OCI-LY1 (cell line): Measurements from ENCODE around the gene NTSR1.

ENCODE experiments used
- H2AFZ ChIP-seq: fragments of 200-600 bp; sonication (generic), shearing (Covaris generic); 2 replicates; pipeline ENCODE4 v1.6.0; 2014; ENCODE audit warnings: antibody characterized with exemption, mild to moderate bottlenecking, low read length
- H3F3A ChIP-seq: fragments of 200-600 bp; sonication (generic), shearing (Covaris generic); 2 replicates; pipeline ENCODE4 v1.6.0; 2014; ENCODE audit warnings: mild to moderate bottlenecking, antibody characterized with exemption, low read length, moderate library complexity; ENCODE audit not compliant: insufficient read depth
- H3K27ac ChIP-seq: fragments of 200-600 bp; sonication (generic); 2 replicates; pipeline ENCODE4 v1.5.1; 2014; ENCODE audit warnings: low read length, mixed run types, mild to moderate bottlenecking, low read depth; ENCODE audit not compliant: poor library complexity, severe bottlenecking
- H3K27me3 ChIP-seq: fragments of 200-600 bp; sonication (generic); 2 replicates; pipeline ENCODE4 v1.6.0; 2014; ENCODE audit warnings: antibody characterized with exemption, mild to moderate bottlenecking, low read length, moderate library complexity; ENCODE audit not compliant: insufficient read depth
- H3K36me3 ChIP-seq: fragments of 200-600 bp; sonication (generic); 2 replicates; pipeline ENCODE4 v1.6.1; 2014; ENCODE audit warnings: mild to moderate bottlenecking, antibody characterized with exemption, low read length, moderate library complexity, mixed read lengths; ENCODE audit not compliant: insufficient read depth
- H3K4me1 ChIP-seq: fragments of 200-600 bp; sonication (generic); 2 replicates; pipeline ENCODE4 v1.5.1; 2014; ENCODE audit warnings: mild to moderate bottlenecking, low read length, moderate library complexity; ENCODE audit not compliant: insufficient read depth, severe bottlenecking
- H3K4me2 ChIP-seq: fragments of 200-600 bp; sonication (generic), shearing (Covaris generic); 2 replicates; pipeline ENCODE4 v1.6.1; 2014; ENCODE audit warnings: low read length
- H3K4me3 ChIP-seq: fragments of 200-600 bp; sonication (generic); 2 replicates; pipeline ENCODE4 v1.5.1; 2014; ENCODE audit warnings: low read length, low read depth, mild to moderate bottlenecking, mixed read lengths; ENCODE audit not compliant: poor library complexity, severe bottlenecking
- H3K79me2 ChIP-seq: fragments of 200-600 bp; shearing (Covaris generic); 2 replicates; pipeline ENCODE4 v1.6.1; 2016; ENCODE audit warnings: mixed run types, low read length, mixed read lengths; ENCODE audit not compliant: insufficient read depth
- H3K9ac ChIP-seq: fragments of 200-600 bp; sonication (generic), shearing (Covaris generic); 2 replicates; pipeline ENCODE4 v1.6.1; 2014; ENCODE audit warnings: mild to moderate bottlenecking, low read length, mixed read lengths
- H3K9me2 ChIP-seq: fragments of 200-600 bp; sonication (generic), shearing (Covaris generic); 2 replicates; pipeline ENCODE4 v1.6.1; 2014; ENCODE audit warnings: low read depth, mild to moderate bottlenecking, low read length, mixed read lengths
- H3K9me3 ChIP-seq: fragments of 200-600 bp; shearing (Covaris generic); 2 replicates; pipeline ENCODE4 v1.6.1; 2014; ENCODE audit warnings: low read length, mixed read lengths
- H4K20me1 ChIP-seq: fragments of 200-600 bp; sonication (generic), shearing (Covaris generic); 2 replicates; pipeline ENCODE4 v1.6.0; 2016; ENCODE audit warnings: mild to moderate bottlenecking, low read length; ENCODE audit not compliant: insufficient read depth
- EZH2 ChIP-seq: fragments of 200-600 bp; sonication (generic), shearing (Covaris generic); IDR thresholded peaks from 2 replicates; pipeline ENCODE4 v1.8.0; 2017; ENCODE audit warnings: borderline replicate concordance, mixed run types, mild to moderate bottlenecking, antibody characterized with exemption, low read length, moderate library complexity, mixed read lengths
- TF ChIP-seq, protein P1 (sequence below): fragments of 200-600 bp; sonication (generic), shearing (Covaris generic); IDR thresholded peaks from 2 replicates; pipeline ENCODE4 v1.5.1; 2017; ENCODE audit warnings: mild to moderate bottlenecking, antibody characterized with exemption, low read length, moderate library complexity, mixed read lengths

NTSR1 gene

DNA sequence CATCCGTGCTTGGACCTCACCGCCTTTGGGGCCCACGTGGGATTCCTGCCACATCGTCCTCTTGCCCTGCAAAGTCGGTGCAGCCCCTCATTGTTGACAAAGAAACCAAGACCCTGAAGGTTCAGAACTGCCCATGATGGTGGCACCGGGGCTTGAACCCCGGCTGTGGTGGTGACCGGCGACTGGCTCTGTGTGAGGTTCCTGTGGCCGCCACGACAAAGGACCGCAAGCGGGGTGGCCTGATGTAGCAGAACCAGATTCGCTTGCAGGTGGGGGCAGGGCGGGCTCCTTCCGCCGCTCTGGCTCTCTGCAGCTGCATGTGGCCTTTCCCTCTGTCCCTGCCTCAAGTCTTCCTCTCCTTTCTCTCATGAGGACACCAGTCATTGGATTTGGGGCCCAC, 37.6 kb upstream of the NTSR1 start:
- Histone ChIP-seq H3K27ac (no peak overlapping the region), H3K9me2 (no peaks in the 10 kb centered on the region), H3F3A (no peaks in the 10 kb centered on the region), H3K4me3 (no peak overlapping the region), H3K27me3 (0 out of 2 replicates have a peak, but pooled peaks cover 7% of the 10 kb centered on the region), H3K9me3 (no peaks in the 10 kb centered on the region), H2AFZ (no peak overlapping the region), H4K20me1 (no peaks in the 10 kb centered on the region), H3K79me2 (no peaks in the 10 kb centered on the region), H3K4me2 (no peak overlapping the region), H3K4me1 (no peaks in the 10 kb centered on the region), H3K9ac (no peak overlapping the region), H3K36me3 (no peaks in the 10 kb centered on the region)
- TF ChIP-seq EZH2 = no peak
- TF ChIP-seq, protein P1, sequence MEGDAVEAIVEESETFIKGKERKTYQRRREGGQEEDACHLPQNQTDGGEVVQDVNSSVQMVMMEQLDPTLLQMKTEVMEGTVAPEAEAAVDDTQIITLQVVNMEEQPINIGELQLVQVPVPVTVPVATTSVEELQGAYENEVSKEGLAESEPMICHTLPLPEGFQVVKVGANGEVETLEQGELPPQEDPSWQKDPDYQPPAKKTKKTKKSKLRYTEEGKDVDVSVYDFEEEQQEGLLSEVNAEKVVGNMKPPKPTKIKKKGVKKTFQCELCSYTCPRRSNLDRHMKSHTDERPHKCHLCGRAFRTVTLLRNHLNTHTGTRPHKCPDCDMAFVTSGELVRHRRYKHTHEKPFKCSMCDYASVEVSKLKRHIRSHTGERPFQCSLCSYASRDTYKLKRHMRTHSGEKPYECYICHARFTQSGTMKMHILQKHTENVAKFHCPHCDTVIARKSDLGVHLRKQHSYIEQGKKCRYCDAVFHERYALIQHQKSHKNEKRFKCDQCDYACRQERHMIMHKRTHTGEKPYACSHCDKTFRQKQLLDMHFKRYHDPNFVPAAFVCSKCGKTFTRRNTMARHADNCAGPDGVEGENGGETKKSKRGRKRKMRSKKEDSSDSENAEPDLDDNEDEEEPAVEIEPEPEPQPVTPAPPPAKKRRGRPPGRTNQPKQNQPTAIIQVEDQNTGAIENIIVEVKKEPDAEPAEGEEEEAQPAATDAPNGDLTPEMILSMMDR = no peak

DNA sequence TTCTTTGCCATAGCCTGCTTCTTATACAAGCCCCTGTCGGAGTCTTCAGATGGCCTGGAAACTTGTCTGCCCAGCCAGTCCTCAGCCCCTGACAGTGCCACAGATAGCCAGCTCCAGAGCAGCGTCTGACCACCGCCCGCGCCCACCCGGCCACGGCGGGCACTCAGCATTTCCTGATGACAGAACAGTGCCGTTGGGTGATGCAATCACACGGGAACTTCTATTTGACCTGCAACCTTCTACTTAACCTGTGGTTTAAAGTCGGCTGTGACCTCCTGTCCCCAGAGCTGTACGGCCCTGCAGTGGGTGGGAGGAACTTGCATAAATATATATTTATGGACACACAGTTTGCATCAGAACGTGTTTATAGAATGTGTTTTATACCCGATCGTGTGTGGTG, 36.9 kb upstream of the NTSR1 start:
- Histone ChIP-seq H3K9ac (no peak overlapping the region), H4K20me1 (no peaks in the 10 kb centered on the region), H3K36me3 (no peaks in the 10 kb centered on the region), H3K4me2 (no peak overlapping the region), H3K9me2 (no peaks in the 10 kb centered on the region), H3K79me2 (no peaks in the 10 kb centered on the region), H3K27ac (no peak overlapping the region), H3K27me3 (0 out of 2 replicates have a peak, but pooled peaks cover 9% of the 10 kb centered on the region), H3F3A (no peaks in the 10 kb centered on the region), H3K9me3 (no peaks in the 10 kb centered on the region), H3K4me1 (no peaks in the 10 kb centered on the region), H2AFZ (no peak overlapping the region), H3K4me3 (no peak overlapping the region)
- TF ChIP-seq, protein P1 = no peak
- no peak for TF ChIP-seq EZH2

GRCh38 chr20:62674370-62674769, 34.3 kb upstream of the NTSR1 start:
- no peaks in the 10 kb centered on the region for H3K36me3 ChIP-seq
- H4K20me1 ChIP-seq = no peaks in the 10 kb centered on the region
- H3K4me3 ChIP-seq = no peak overlapping the region
- no peaks in the 10 kb centered on the region for H3K9me3 ChIP-seq
- TF ChIP-seq, protein P1 = no peak
- TF ChIP-seq EZH2 = no peak
- H3K9ac ChIP-seq = no peak overlapping the region
- H2AFZ ChIP-seq = no peak overlapping the region
- no peaks in the 10 kb centered on the region for H3K4me1 ChIP-seq
- no peaks in the 10 kb centered on the region for H3K79me2 ChIP-seq
- H3F3A ChIP-seq = no peaks in the 10 kb centered on the region
- peaks cover 17% of the 10 kb centered on the region; the same call in 1 of the 2 replicates for H3K27me3 ChIP-seq
- H3K4me2 ChIP-seq = no peak overlapping the region
- no peak overlapping the region for H3K27ac ChIP-seq
- H3K9me2 ChIP-seq = no peaks in the 10 kb centered on the region
